K562 (cell line): ENCODE results near the gene DGAT2. TPM values are rescaled to one million over a fixed set of nuclear protein-coding genes. Genes with fewer than 3 reads are reported as not detected.

Experiments used
- ATAC-seq: fragments of 200-7000 bp; cut with Tn5 transposase; 3 replicates; pipeline ENCODE4 v1.9.1; 2020; ENCODE audit warnings: moderate library complexity
- BruUV-seq: library from RNA; stranded (reverse); fragments of 400-500 nt; replicated peaks from 2 replicates; lab custom pipeline; 2021; lab: Mats Ljungman, UMichigan
- CTCF ChIA-PET: fragments of 300-600 bp; formaldehyde crosslinking; extraction: SDS; loops from one replicate; lab custom pipeline; 2021; ENCODE audit warnings: low intra/inter-chr PET ratio; lab: Yijun Ruan, JAX
- POLR2A ChIA-PET: fragments of 300-600, 350-650 bp; sonication (Branson Sonifier 250); formaldehyde crosslinking; extraction: SDS; loops from one replicate; lab custom pipeline; 2021; ENCODE audit warnings: antibody characterized with exemption, inconsistent platforms; lab: Yijun Ruan, JAX
- DNase-seq, 4 experiments: peaks; one replicate each; pipeline versions ENCODE4 v3.0.0 to v3.0.0-alpha.2; 2011 to 2018; ENCODE audit warnings: low spot score in 3 of 4, mixed read lengths in 3 of 4; ENCODE audit errors: extremely low read depth in 1 of 4
- FAIRE-seq: peaks from 2 replicates; lab custom pipeline; 2011; peaks lifted over from hg19 to GRCh38; lab: Jason Lieb, UNC
- H2AFZ ChIP-seq: 2 replicates; pipeline ENCODE4 v1.6.0; 2011; ENCODE audit warnings: low read depth, low read length, control low read depth, inconsistent platforms
- H3K27ac ChIP-seq: fragments of 200-600 bp; 3 replicates; pipeline ENCODE4 v1.8.0; 2011; ENCODE audit warnings: low read depth, mild to moderate bottlenecking, control low read depth, inconsistent platforms, low read length, moderate library complexity, mixed read lengths; ENCODE audit errors: extremely low read depth
- H3K27me3 ChIP-seq, 2 experiments: fragments of 300-600 bp in 1 of 2; 2 replicates in 1 of 2; 3 replicates in 1 of 2; pipeline versions ENCODE4 v1.6.0 to v1.8.0; 2011; ENCODE audit warnings: inconsistent platforms in 2 of 2, low read length in 2 of 2, mild to moderate bottlenecking in 1 of 2, mixed read lengths in 1 of 2, moderate library complexity in 1 of 2; ENCODE audit not compliant: control insufficient read depth in 2 of 2, insufficient read depth in 2 of 2
- H3K36me3 ChIP-seq: fragments of 300-600 bp; 3 replicates; pipeline ENCODE4 v1.8.0; 2011; ENCODE audit warnings: mild to moderate bottlenecking, low read length, inconsistent platforms; ENCODE audit not compliant: control insufficient read depth, insufficient read depth
- H3K4me1 ChIP-seq, 2 experiments: fragments of 200-600 bp in 1 of 2; replicated peaks in 1 of 2; 2 replicates in 1 of 2; 3 replicates in 1 of 2; pipeline versions ENCODE4 v1.5.1 to v1.8.0; 2011; ENCODE audit warnings: inconsistent platforms in 2 of 2, low read length in 2 of 2, mild to moderate bottlenecking in 1 of 2, mixed read lengths in 1 of 2, moderate library complexity in 1 of 2; ENCODE audit not compliant: control insufficient read depth in 2 of 2, insufficient read depth in 2 of 2
- H3K4me2 ChIP-seq: 2 replicates; pipeline ENCODE4 v1.6.1; 2011; ENCODE audit warnings: low read length, control low read depth, inconsistent platforms, mixed read lengths; ENCODE audit not compliant: insufficient read depth
- H3K4me3 ChIP-seq: fragments of 200-600 bp; sonication (generic), shearing (Covaris generic); 2 replicates; pipeline ENCODE4 v1.5.1; 2016; ENCODE audit warnings: control low read depth, inconsistent platforms
- H3K79me2 ChIP-seq: fragments of 200-600 bp; 3 replicates; pipeline ENCODE4 v1.8.0; 2011; ENCODE audit warnings: low read length, inconsistent platforms; ENCODE audit not compliant: control insufficient read depth, insufficient read depth
- H3K9ac ChIP-seq, 2 experiments: 2 replicates each; pipeline versions ENCODE4 v1.6.0 to v1.6.1; 2011; ENCODE audit warnings: low read depth in 2 of 2, low read length in 2 of 2, control low read depth in 1 of 2, inconsistent platforms in 1 of 2, mild to moderate bottlenecking in 1 of 2, mixed read lengths in 1 of 2; ENCODE audit not compliant: insufficient read depth in 1 of 2
- H3K9me1 ChIP-seq: one replicate; pipeline ENCODE4 v1.6.0; 2011; ENCODE audit warnings: inconsistent platforms, mild to moderate bottlenecking, low read length, moderate library complexity; ENCODE audit not compliant: control insufficient read depth, insufficient read depth
- H3K9me3 ChIP-seq: replicated peaks from 2 replicates; pipeline ENCODE4 v1.5.1; 2011; ENCODE audit warnings: low read depth, low read length, inconsistent platforms; ENCODE audit not compliant: control insufficient read depth, insufficient read depth
- H4K20me1 ChIP-seq: replicated peaks from 2 replicates; pipeline ENCODE4 v1.6.1; 2011; ENCODE audit warnings: low read length, inconsistent platforms, mixed read lengths; ENCODE audit not compliant: control insufficient read depth, insufficient read depth
- CBX1 ChIP-seq: sonication (generic); IDR thresholded peaks from 2 replicates; pipeline ENCODE4 v1.6.1; 2016; ENCODE audit warnings: antibody characterized with exemption, low read depth, mild to moderate bottlenecking
- POU5F1 ChIP-seq: fragments of 150-350 bp; IDR thresholded peaks from 2 replicates; pipeline ENCODE4 v1.6.1; 2014; ENCODE audit warnings: borderline replicate concordance, low read length, low read depth, mild to moderate bottlenecking; ENCODE audit not compliant: partially characterized antibody
- XRCC4 ChIP-seq: IDR thresholded peaks from one replicate; pipeline ENCODE4 v1.6.1; 2011; ENCODE audit not compliant: insufficient read depth, insufficient read length; ENCODE audit errors: extremely low read depth
- WGBS: fragments of 100-300 bp; shearing (Covaris generic); methylation state at CpG from one replicate; pipeline ENCODE4 v1.1.6; 2016; ENCODE audit warnings: low coverage, mixed read lengths; ENCODE audit not compliant: insufficient coverage; ENCODE audit errors: missing lambda C conversion rate; 5-methylcytosine and 5-hydroxymethylcytosine counted together
- in situ Hi-C: fragments of 300-500 bp; cut with MboI; formaldehyde crosslinking; loops from 4 replicates; pipeline ENCODE4 v1.15.0; 2018; ENCODE audit warnings: inconsistent platforms, mixed read lengths
- intact Hi-C: fragments of 100-400 bp; cut with micrococcal nuclease; formaldehyde crosslinking; loops from 2 replicates; pipeline ENCODE4 v1.14.2; 2022
- polyA plus RNA-seq, 8 experiments: library from polyadenylated mRNA; depleted of rRNA in 4 of 8; stranded (reverse) in 5 of 8; unstranded in 3 of 8; fragments of >200 nt; fragmentation: Nextera tagmentation in 2 of 8; fragmentation: Illumina TruSeq in 1 of 8; extraction: Ambion mirVana in 2 of 8; extraction: Trizol in 1 of 8; gene quantifications; 2 replicates each; pipeline versions ENCODE4 v1.2.1 to v1.2.3, GENCODE V29; 2011 to 2014; ENCODE audit warnings: inconsistent platforms in 1 of 8, missing spikeins in 1 of 8
- total RNA-seq, 7 experiments: library from RNA; depleted of rRNA in 6 of 7; stranded (reverse); fragments of >200 nt in 6 of 7; fragmentation: Illumina TruSeq in 2 of 7; extraction: Trizol in 2 of 7; gene quantifications; 2 replicates each; pipeline versions ENCODE4 v1.2.1 to v1.2.3, GENCODE V29; 2011 to 2021; ENCODE audit warnings: low replicate concordance in 1 of 7

The DGAT2 gene
- total and polyA plus RNA-seq, 9 of the 15 experiments (the other 6 are each of a cell fraction or from before 2014, with no cell fraction given) = 0.68 to 2.8 (median 1.8) TPM

GRCh38 chr11:75719340-75720239 is 49.0 kb upstream of the DGAT2 start:
- in situ Hi-C loops (loop anchor here (10.0 kb wide), 1 partner anchor 145 kb away; no protein-coding TSS in a partner anchor), intact Hi-C loops (loop anchor here (10.0 kb wide), 1 partner anchor 435 kb away; no protein-coding TSS in a partner anchor)
- FAIRE-seq (no peak), DNase-seq (no peak)
- CTCF ChIA-PET = no interaction called here
- Histone ChIP-seq H3K79me2 (no peaks in the 10 kb centered on the region), H4K20me1 (no peaks in the 10 kb centered on the region), H3K9ac (peak overlapping the region in 1 of 2 experiments; percentile 37; a peak in 1 of 4 replicates), H3K27me3 (peaks cover 0 to 11% of the 10 kb centered on the region in 2 experiments; a peak in 2 of 5 replicates), H3K4me3 (no peak overlapping the region), H3K36me3 (no peaks in the 10 kb centered on the region), H3K9me1 (no peaks in the 10 kb centered on the region), H3K27ac (no peak overlapping the region), H2AFZ (no peak overlapping the region)
- WGBS = 27% methylated on average over 12 of the region's 14 CpGs
- TF ChIP-seq CBX1 = no peak
- no peak for TF ChIP-seq XRCC4
- TF ChIP-seq POU5F1 = no peak
- TF ChIP-seq, all 486 proteins: peak for 0
- H3K4me1 ChIP-seq = peaks cover 3 to 6% of the 10 kb centered on the region in 2 experiments; a peak in 3 of 5 replicates
- H3K9me3 ChIP-seq = no peaks in the 10 kb centered on the region
- POLR2A ChIA-PET = interaction anchor here (0.5 to 1.1 kb wide), 3 partner anchors 14 to 459 kb away, joined by 3 to 5 read pairs (median 4); no protein-coding TSS in a partner anchor
- no peak overlapping the region for H3K4me2 ChIP-seq
- ATAC-seq = no peak
- BruUV-seq = no TSS peak
